NB4 (cell line): ENCODE data around the gene GEMIN4.

Source experiments
- MAX ChIP-seq: IDR thresholded peaks from 2 replicates; pipeline ENCODE4 v1.6.1; 2011; ENCODE audit warnings: low read depth, low read length
- POLR2A ChIP-seq: IDR thresholded peaks from 2 replicates; pipeline ENCODE4 v1.6.1; 2011; ENCODE audit warnings: mild to moderate bottlenecking; ENCODE audit not compliant: insufficient read length; ENCODE audit errors: extremely low read depth

- TF ChIP-seq POLR2A, result no peak
- TF ChIP-seq MAX, result no peak
Measured at GRCh38 chr17:788551-788950, 36.5 kb upstream of the GEMIN4 start.
